ENCODE measurements around the gene WFIKKN2. TPM values are rescaled to one million over a fixed set of nuclear protein-coding genes. Genes with fewer than 3 reads are reported as not detected.
"Not testable (repeated sequence)": the region's sequence is repeated elsewhere in the genome, so short reads cannot be mapped to it uniquely, and the experiment has no call there.

WFIKKN2 gene
- total and polyA plus RNA-seq, 2 experiments from 2014 or later = 0.34 TPM; not detected in 1

DNA sequence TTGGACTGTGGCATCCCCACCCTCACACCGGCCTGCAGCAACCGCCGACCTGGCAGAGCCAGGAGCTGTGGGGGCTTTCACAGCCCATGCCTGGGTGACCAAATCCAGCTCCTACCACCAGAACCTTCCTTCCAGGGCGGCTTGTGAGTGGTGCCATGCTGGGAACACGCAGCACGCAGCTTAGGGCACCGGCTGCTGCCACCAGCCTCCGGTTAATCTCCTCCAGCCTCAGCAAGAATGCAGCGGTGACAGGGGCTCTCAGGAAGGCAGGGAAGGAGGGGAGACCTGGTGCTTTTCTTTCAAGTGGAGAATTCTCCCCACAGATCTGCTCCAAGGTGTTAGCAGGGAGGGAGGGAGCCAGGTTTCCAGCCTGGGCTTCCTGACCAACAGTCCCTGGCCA, 35.8 kb upstream of the WFIKKN2 start:
- Histone ChIP-seq H3K27me3 (no peaks in the 10 kb centered on the region), H3K9me3 (ENCODE audit: low read depth) (no peaks in the 10 kb centered on the region), H3K27ac (peak overlapping the region; percentile 69), H3K36me3 (no peaks in the 10 kb centered on the region), H3K4me3 (no peak overlapping the region), H3K4me1 (ENCODE audit: low read depth) (peaks cover 28% of the 10 kb centered on the region)
- no peak for TF ChIP-seq CTCF (IDR thresholded peaks at IDR 0.05; ENCODE audit: low read depth, low read length)
- peak in 1 of 2 donors; percentile 64 for DNase-seq (ENCODE audit: low read depth in 1 of 2, low spot score in 1 of 2)

GRCh38 chr17:50800196-50800700, 35.1 kb upstream of the WFIKKN2 start:
- no peak overlapping the region for H3K4me3 ChIP-seq
- DNase-seq (ENCODE audit: low read depth in 1 of 2, low spot score in 1 of 2) = no peak
- no peaks in the 10 kb centered on the region for H3K27me3 ChIP-seq
- H3K36me3 ChIP-seq = no peaks in the 10 kb centered on the region
- no peak for TF ChIP-seq CTCF (IDR thresholded peaks at IDR 0.05; ENCODE audit: low read depth, low read length)
- peaks cover 28% of the 10 kb centered on the region for H3K4me1 ChIP-seq (ENCODE audit: low read depth)
- H3K27ac ChIP-seq = peak overlapping the region; percentile 69
- no peaks in the 10 kb centered on the region for H3K9me3 ChIP-seq (ENCODE audit: low read depth)

DNA sequence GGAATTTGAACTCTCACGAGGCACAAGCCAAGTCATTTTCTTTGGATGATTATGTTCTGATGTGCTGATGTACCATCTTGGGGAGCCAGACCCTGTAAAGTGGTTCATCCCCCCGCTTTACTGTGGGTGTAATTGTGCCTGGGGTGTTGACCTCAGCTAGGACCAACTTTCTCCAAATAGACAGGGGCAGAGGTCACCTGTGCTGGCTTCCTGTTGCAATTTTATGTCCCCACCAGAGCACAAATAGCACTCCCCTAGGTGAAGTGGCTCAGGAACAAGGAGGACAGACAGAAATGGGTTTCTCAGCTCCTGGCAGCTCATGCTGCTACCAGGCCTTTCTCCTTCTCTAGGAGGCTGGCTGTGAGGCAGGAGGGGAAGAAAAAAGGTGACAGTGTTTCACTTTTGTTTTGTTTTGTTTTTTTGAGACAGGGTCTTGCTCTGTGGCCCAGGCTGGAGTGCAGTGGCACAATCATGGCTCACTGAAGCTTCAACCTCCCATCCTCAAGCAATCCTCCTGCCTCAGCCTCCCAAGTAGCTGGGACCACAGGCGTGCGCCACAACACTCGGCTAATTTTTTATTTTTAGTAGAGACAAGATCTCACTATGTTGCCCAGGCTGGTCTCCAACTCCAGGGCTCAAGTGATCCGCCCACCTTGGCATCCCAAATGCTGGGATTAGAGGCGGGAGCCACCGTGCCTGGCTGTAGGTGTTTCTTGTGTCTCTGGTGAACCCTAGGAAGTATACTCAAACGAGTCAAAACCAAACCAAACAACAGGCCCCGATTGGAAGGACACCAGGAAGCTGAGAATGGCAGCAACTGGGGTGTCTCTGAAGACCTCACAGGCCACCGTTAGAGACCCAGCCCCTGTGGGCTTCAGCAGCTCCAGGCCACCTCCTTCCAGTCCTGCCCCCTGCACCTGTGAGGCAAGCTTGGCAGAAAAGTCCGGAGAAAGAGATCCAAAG, 32.5 kb upstream of the WFIKKN2 start:
- Histone ChIP-seq H3K36me3 (no peaks in the 10 kb centered on the region), H3K27ac (peak overlapping the region; percentile 35), H3K9me3 (ENCODE audit: low read depth) (no peaks in the 10 kb centered on the region), H3K4me1 (ENCODE audit: low read depth) (peaks cover 24% of the 10 kb centered on the region), H3K4me3 (no peak overlapping the region), H3K27me3 (no peaks in the 10 kb centered on the region)
- no peak for DNase-seq (ENCODE audit: low read depth in 1 of 2, low spot score in 1 of 2)
- no peak for TF ChIP-seq CTCF (IDR thresholded peaks at IDR 0.05; ENCODE audit: low read depth, low read length)

- Histone ChIP-seq H3K36me3 (no peaks in the 10 kb centered on the region), H3K9me3 (ENCODE audit: low read depth) (no peaks in the 10 kb centered on the region), H3K4me1 (ENCODE audit: low read depth) (peaks cover 24% of the 10 kb centered on the region), H3K4me3 (no peak overlapping the region), H3K27me3 (no peaks in the 10 kb centered on the region), H3K27ac (no peak overlapping the region)
- TF ChIP-seq CTCF (IDR thresholded peaks at IDR 0.05; ENCODE audit: low read depth, low read length) = no peak
- DNase-seq (ENCODE audit: low read depth in 1 of 2, low spot score in 1 of 2) = no peak
Observed at GRCh38 chr17:50803676-50804075, 31.7 kb upstream of the WFIKKN2 start.

DNA sequence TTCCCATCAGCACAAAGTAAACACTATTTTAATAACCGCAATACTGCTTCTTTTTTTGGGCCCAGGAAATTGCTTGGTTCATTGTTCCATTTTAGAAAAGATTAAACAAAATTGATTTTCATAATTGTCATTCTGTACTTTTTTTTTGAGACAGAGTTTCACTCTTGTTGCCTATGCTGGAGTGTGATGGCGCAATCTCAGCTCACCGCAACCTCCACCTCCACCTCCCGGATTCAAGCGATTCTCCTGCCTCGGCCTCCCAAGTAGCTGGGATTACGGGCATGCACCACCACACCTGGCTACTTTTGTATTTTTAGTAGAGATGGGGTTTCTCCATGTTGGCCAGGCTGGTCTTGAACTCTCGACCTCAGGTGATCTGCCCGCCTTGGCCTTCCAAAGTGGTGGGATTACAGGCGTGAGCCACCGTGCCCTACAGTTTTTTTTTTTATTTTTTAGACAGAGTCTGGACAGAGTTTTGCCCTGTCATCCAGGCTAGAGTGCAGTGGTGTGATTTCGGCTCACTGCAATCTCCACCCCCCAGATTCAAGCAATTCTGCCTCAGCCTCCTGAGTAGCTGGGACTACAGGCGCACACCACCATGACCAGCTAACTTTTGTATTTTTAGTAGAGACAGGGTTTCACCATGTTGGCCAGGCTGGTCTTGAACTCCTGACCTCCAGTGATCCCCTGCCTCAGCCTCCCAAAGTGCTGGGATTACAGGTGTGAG, 30.5 kb upstream of the WFIKKN2 start:
- not testable (repeated sequence) for DNase-seq (ENCODE audit: low read depth in 1 of 2, low spot score in 1 of 2); H3K27me3 ChIP-seq
- H3K4me1 ChIP-seq (ENCODE audit: low read depth) = peaks cover 11% of the 10 kb centered on the region

More for the DNA sequence above, 30.5 kb upstream of the WFIKKN2 start:
- not testable (repeated sequence) for H3K36me3 ChIP-seq; H3K4me3 ChIP-seq; H3K9me3 ChIP-seq (ENCODE audit: low read depth); H3K27ac ChIP-seq

All from cardiac muscle cell (in vitro differentiated cells and primary cell).